ENCODE measurements around the gene FAM53A. TPM values are rescaled to one million over a fixed set of nuclear protein-coding genes. Genes with fewer than 3 reads are reported as not detected.

Gene FAM53A, protein sequence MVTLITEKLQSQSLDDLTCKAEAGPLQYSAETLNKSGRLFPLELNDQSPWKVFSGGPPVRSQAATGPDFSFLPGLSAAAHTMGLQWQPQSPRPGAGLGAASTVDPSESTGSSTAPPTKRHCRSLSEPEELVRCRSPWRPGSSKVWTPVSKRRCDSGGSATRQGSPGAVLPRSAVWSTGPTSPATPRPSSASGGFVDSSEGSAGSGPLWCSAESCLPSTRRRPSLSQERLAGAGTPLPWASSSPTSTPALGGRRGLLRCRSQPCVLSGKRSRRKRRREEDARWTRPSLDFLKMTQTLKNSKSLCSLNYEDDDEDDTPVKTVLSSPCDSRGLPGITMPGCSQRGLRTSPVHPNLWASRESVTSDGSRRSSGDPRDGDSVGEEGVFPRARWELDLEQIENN
- 1 to 10 TPM; 2.0 to 2.5 TPM for total RNA-seq

DNA sequence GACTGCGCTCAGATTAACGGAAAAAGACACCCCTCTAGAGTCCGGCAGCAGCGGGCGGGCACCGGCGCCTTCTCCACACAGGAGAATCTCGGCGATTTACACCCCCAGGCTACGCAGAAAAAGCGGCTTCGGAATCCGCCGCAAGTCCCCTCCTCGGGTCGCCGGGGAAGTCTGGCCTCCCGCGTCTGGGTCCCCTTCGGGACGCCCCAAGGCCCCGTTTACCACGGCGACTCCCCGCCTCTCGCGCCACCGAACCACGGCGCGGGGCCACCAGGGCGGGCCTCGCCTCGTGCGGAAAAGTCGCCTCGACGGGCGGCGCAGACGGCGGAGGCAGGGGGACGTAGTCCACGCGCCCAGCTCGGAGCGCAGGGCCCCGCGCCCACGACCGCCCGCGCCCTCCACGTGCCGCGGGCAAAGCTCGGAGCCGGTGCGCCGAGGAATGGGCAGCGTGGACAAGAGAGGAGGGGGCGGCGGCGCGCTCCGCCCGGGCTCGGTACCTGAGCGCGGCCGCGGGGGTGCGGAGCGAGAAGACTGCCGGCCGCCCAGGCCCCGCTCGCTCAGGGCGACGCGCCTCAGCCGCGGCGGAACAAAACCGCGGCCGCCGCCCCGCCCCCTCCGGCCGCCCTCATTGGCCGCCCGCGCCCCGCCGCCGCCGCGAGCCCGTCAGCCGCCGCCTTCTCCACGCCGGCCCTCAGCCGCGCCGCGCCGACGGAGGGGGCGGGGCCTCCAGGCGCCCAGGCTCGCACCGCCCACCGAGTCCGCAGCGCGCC is at the start of gene FAM53A:
TSS of gene FAM53A (minus strand) at position 578 of the 770 bp plus-strand sequence. CDS start 15,572 bp downstream, outside the sequence.
- POLR2A ChIA-PET = interaction anchor here (1.3 kb wide), 1 partner anchor 28 kb away, joined by 3 read pairs; the partner anchor contains the start of gene SLBP
- Mint-ChIP-seq H3K4me3 (peak within 1 kb of the TSS; percentile 69), H3K9me3 (ENCODE audit: low read depth) (no peaks in the 10 kb centered on the region), H3K4me1 (peaks cover 12% of the 10 kb centered on the region), H3K36me3 (ENCODE audit: low read depth) (no peaks in the 10 kb centered on the region), H3K27me3 (no peaks in the 10 kb centered on the region), H3K27ac (peak within 1 kb of the TSS; percentile 69)
- CTCF ChIA-PET = interaction anchor here (0.7 to 4.4 kb wide), 3 partner anchors 10 to 514 kb away, joined by 3 to 22 read pairs (median 6); no protein-coding TSS in a partner anchor
- DNase-seq (no peak), ATAC-seq (peak; percentile 96)
- intact Hi-C loops (cut with DNase I, micrococcal nuclease) = loop anchor here (1.0 to 10.0 kb wide), 11 partner anchors 28 to 899 kb away; partner anchors contain the start of genes SLBP (in 2 of the 2), FGFR3 (in 1 of the 2), LETM1 (in 1 of the 2) and MAEA (in 1 of the 2)

DNA sequence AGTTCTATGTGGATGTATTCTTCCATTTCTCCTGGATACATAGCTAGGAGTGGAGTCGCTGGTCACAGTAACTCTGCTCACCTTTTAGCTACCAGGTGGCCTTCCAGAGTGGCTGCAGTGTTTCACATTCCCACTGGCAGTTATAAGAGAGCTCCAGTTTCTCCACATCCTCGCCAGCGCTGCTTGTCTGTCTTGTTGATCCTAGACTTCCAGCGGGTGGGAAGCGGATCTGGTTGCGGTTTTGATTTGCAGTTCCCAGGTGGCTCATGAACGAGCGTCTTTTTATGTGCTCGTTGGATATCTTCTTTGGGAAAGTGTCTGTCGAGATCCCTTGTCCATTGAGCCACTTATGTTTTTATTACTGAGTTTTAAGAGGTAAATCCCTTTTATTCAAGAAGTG is 48.8 kb upstream of the FAM53A start:
- DNase-seq (no peak), ATAC-seq (no peak)
- Mint-ChIP-seq H3K4me3 (no peak overlapping the region), H3K36me3 (ENCODE audit: low read depth) (peaks cover 79% of the 10 kb centered on the region), H3K9me3 (ENCODE audit: low read depth) (no peaks in the 10 kb centered on the region), H3K27ac (no peak overlapping the region), H3K4me1 (peaks cover 33% of the 10 kb centered on the region), H3K27me3 (no peaks in the 10 kb centered on the region)
- intact Hi-C loops (cut with DNase I, micrococcal nuclease) = no loop called here
- ChIA-PET CTCF (interaction anchor here (0.8 kb wide), 1 partner anchor 65 kb away, joined by 3 read pairs; no protein-coding TSS in a partner anchor), POLR2A (interaction anchor here (0.8 kb wide), 1 partner anchor 12 kb away, joined by 3 read pairs; the partner anchor contains the start of genes TACC3 and TMEM129)

DNA sequence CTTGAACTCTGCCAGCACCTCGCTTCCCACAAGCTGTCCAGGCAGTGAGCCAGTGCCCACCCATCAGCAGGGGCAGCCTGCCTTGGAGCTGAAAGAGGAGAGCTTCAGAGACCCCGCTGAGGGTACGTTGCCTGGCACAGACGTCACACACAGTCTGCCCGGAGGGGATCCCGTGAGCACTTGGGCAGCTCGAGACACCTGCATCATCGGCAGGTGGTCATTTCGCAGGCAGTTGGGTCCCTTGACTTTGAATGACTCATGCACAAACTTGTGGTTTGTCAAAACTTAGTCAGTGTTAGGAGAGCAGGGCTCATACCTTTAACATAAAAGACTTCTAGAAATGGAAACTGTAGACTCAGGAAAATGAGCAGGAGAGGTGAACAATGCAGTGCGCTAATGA is 47.1 kb upstream of the FAM53A start:
- Mint-ChIP-seq H3K36me3 (ENCODE audit: low read depth) (peaks cover 78% of the 10 kb centered on the region), H3K9me3 (ENCODE audit: low read depth) (no peaks in the 10 kb centered on the region), H3K4me1 (peaks cover 48% of the 10 kb centered on the region), H3K27me3 (no peaks in the 10 kb centered on the region), H3K27ac (peak overlapping the region; percentile 33), H3K4me3 (no peak overlapping the region)
- ChIA-PET POLR2A (interaction anchor here (0.6 to 2.6 kb wide), 2 partner anchors 38 to 49 kb away, joined by 3 to 10 read pairs; no protein-coding TSS in a partner anchor), CTCF (interaction anchor here (2.8 to 13.1 kb wide), 2 partner anchors 12 to 38 kb away, joined by 19 to 196 read pairs; partner anchors contain the start of genes TACC3 and TMEM129)
- DNase-seq = peak; percentile 50
- intact Hi-C loops (cut with DNase I, micrococcal nuclease) = no loop called here
- ATAC-seq = peak; percentile 84

DNA sequence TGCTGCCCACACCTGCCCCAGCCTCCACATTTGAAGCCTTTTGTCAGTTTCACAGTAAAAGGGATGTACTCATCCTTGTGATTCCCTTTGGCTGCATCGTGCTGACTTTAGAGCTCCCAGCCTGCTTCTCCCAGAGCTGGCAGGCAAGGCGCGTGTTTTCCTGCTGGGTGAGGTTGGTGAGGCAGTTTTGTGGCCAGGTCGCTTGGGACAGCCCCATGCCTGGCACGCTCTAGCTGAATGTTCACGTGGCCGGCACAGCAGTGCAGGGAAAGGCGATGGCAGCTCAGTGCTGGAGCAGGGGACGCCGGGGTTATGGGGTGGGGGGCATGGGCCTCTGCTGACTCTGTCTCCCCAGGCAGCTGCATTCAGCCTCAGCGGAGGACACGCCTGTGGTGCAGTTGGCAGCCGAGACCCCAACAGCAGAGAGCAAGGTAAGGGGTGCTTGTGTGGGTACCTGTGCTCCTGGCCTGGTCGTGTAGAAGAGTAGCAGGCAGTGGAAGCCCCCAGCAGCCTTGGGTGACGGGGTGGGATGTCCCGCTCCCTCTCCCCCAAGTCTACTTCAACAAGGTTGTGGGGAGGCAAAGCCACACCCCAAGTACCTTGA is 46.5 kb upstream of the FAM53A start:
- ChIA-PET CTCF (interaction anchor here (0.7 to 13.1 kb wide), 11 partner anchors 11 to 124 kb away, joined by 3 to 196 read pairs (median 3); partner anchors contain the start of genes SLBP, TACC3 and TMEM129), POLR2A (interaction anchor here (0.6 to 2.6 kb wide), 2 partner anchors 37 to 48 kb away, joined by 3 to 10 read pairs; no protein-coding TSS in a partner anchor)
- Mint-ChIP-seq H3K9me3 (ENCODE audit: low read depth) (no peaks in the 10 kb centered on the region), H3K27me3 (no peaks in the 10 kb centered on the region), H3K27ac (no peak overlapping the region), H3K4me3 (no peak overlapping the region), H3K36me3 (ENCODE audit: low read depth) (peaks cover 75% of the 10 kb centered on the region), H3K4me1 (peaks cover 51% of the 10 kb centered on the region)
- ATAC-seq (no peak), DNase-seq (no peak)
- intact Hi-C loops (cut with DNase I, micrococcal nuclease) = no loop called here

DNA sequence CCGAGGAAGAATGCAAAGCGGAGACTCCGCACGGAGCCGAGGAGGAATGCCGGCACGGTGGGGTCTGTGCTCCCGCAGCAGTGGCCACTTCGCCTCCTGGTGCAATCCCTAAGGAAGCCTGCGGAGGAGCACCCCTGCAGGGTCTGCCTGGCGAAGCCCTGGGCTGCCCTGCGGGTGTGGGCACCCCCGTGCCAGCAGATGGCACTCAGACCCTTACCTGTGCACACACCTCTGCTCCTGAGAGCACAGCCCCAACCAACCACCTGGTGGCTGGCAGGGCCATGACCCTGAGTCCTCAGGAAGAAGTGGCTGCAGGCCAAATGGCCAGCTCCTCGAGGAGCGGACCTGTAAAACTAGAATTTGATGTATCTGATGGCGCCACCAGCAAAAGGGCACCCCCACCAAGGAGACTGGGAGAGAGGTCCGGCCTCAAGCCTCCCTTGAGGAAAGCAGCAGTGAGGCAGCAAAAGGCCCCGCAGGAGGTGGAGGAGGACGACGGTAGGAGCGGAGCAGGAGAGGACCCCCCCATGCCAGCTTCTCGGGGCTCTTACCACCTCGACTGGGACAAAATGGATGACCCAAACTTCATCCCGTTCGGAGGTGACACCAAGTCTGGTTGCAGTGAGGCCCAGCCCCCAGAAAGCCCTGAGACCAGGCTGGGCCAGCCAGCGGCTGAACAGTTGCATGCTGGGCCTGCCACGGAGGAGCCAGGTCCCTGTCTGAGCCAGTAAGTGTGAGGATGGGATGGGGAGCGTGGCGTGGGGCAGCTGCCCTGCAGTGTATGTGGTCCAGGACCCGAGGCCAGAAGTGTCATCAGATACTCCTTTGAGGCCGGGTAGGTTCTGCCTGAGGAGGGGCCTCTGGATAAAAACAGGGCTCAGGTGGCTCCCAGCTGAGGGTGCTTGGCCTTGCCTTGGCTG is 44.2 kb upstream of the FAM53A start:
- H3K27ac Mint-ChIP-seq = no peak overlapping the region
- ChIA-PET POLR2A (interaction anchor here (0.6 to 2.6 kb wide), 2 partner anchors 35 to 120 kb away, joined by 5 to 10 read pairs; no protein-coding TSS in a partner anchor), CTCF (interaction anchor here (0.9 to 13.1 kb wide), 6 partner anchors 14 to 47 kb away, joined by 3 to 196 read pairs (median 5); no protein-coding TSS in a partner anchor)
- intact Hi-C loops (cut with DNase I, micrococcal nuclease) = no loop called here
- peaks cover 85% of the 10 kb centered on the region for H3K36me3 Mint-ChIP-seq (ENCODE audit: low read depth)
- H3K9me3 Mint-ChIP-seq (ENCODE audit: low read depth) = no peaks in the 10 kb centered on the region
- no peak for DNase-seq
- no peaks in the 10 kb centered on the region for H3K27me3 Mint-ChIP-seq
- H3K4me3 Mint-ChIP-seq = no peak overlapping the region
- no peak for ATAC-seq
- peaks cover 69% of the 10 kb centered on the region for H3K4me1 Mint-ChIP-seq

DNA sequence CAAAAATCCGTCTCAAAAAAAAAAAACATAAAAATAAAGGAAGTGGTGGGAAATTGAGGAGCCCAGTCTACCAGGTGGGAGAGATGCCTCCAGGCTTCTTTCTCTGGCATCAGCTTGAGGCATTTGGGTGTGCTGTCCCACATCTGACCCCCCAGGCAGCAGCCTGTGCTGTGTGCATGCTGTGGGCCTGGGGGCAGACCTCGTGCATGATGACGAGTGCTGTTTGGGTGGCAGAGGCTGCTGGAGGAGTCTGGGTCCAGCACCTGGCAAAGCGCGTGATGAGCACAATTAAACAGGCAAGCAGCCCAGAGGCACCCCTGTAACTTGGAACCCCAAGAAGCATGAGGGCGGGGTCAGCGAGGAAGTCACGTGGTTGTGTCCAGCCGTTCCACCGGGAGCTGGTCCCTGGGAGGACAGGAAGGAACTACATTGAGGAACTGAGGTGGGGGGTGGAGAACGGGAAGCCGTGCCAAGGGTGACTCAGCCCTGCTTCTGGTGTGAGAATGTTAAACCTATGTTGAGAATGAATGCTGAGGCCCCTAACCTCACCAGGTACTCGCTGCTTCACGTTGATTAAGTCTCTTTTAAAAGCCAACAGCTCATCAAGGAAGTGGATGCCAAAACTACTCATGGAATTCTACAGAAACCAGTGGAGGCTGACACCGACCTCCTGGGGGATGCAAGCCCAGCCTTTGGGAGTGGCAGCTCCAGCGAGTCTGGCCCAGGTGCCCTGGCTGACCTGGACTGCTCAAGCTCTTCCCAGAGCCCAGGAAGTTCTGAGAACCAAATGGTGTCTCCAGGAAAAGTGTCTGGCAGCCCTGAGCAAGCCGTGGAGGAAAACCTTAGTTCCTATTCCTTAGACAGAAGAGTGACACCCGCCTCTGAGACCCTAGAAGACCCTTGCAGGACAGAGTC is 43.3 kb upstream of the FAM53A start:
- no peak for ATAC-seq
- no peak for DNase-seq
- H3K9me3 Mint-ChIP-seq (ENCODE audit: low read depth) = no peaks in the 10 kb centered on the region
- ChIA-PET CTCF (interaction anchor here (0.9 to 13.1 kb wide), 10 partner anchors 13 to 44 kb away, joined by 3 to 196 read pairs (median 4); no protein-coding TSS in a partner anchor), POLR2A (interaction anchor here (0.6 to 1.3 kb wide), 2 partner anchors 34 to 120 kb away, joined by 4 to 5 read pairs; no protein-coding TSS in a partner anchor)
- H3K36me3 Mint-ChIP-seq (ENCODE audit: low read depth) = peaks cover 85% of the 10 kb centered on the region
- H3K4me1 Mint-ChIP-seq = peaks cover 79% of the 10 kb centered on the region
- H3K4me3 Mint-ChIP-seq = no peak overlapping the region
- intact Hi-C loops (cut with DNase I, micrococcal nuclease) = loop anchor here in 1 of 2 experiments (2.0 kb wide), 1 partner anchor 15 kb away; the partner anchor contains the start of gene SLBP
- no peaks in the 10 kb centered on the region for H3K27me3 Mint-ChIP-seq
- H3K27ac Mint-ChIP-seq = no peak overlapping the region

DNA sequence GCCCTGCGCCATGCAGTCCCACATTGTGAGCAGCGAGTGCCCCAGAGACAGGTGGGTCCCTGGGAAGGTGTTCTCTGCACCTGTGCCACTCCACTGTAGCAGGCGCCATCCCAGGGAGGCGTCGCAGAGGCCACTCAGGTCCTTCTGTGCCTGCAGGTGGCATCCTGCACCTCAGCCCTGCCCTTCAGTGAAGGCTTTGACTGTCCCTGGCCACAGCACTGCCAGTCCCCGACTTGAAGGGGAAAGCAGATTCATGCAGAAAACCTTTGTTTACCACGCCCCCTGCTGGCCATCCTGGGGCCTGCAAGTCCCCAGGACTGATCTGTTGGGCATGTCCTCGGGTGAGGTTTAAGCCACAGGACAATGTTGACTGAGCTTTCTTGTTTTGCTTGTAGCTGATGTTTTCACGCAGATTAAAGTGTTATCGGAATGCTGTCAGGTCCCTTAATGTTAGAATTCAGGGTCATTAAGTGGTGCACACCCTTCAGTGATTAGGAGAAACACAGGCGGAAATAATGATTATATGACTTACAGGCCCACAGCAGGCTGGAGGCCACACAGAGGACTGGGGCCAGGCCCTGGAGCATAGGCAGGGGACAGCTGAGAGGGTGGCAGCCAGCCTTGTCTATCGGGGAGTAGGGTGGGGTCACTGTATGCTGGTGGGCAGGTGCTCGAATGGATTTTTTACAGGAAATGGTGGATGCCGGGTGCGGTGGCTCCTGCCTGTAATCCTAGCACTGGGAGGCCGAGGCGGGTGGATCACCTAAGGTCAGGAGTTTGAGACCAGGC is 42.2 kb upstream of the FAM53A start:
- peak overlapping the region; percentile 69 for H3K27ac Mint-ChIP-seq
- ATAC-seq (peak; percentile 10), DNase-seq (peak; percentile 93)
- peaks cover 76% of the 10 kb centered on the region for H3K4me1 Mint-ChIP-seq
- H3K27me3 Mint-ChIP-seq = no peaks in the 10 kb centered on the region
- peaks cover 82% of the 10 kb centered on the region for H3K36me3 Mint-ChIP-seq (ENCODE audit: low read depth)
- H3K4me3 Mint-ChIP-seq = no peak overlapping the region
- intact Hi-C loops (cut with DNase I, micrococcal nuclease) = loop anchor here (1.0 to 2.0 kb wide), 2 partner anchors 14 to 33 kb away; partner anchors contain the start of gene SLBP (in 1 of the 2)
- POLR2A ChIA-PET = interaction anchor here (1.1 to 1.3 kb wide), 3 partner anchors 16 to 33 kb away, joined by 3 to 5 read pairs (median 4); no protein-coding TSS in a partner anchor
- no peaks in the 10 kb centered on the region for H3K9me3 Mint-ChIP-seq (ENCODE audit: low read depth)
- CTCF ChIA-PET = interaction anchor here (0.6 to 13.1 kb wide), 10 partner anchors 17 to 814 kb away, joined by 3 to 196 read pairs (median 4); no protein-coding TSS in a partner anchor

DNA sequence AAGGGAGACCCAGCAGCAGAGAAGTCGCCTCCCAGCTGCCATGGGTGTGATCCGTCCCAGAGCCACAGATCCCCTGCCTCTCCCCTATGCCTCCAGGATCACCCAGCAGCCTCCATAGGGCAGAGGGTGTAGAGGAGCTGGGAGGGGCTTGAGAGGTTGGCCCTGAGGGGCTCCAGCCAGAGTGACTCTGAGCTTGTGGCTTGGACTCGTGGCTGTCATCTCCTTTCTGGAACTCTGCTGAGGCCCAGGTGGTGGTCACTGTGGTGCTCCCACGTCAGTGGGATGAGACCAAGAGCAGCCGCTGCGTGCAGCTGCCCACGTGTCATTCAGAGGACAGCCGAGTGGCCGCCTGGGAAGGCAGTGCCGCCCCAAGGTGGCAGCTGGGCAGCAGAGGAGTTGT is 41.4 kb upstream of the FAM53A start:
- Mint-ChIP-seq H3K4me1 (peaks cover 68% of the 10 kb centered on the region), H3K4me3 (no peak overlapping the region), H3K9me3 (ENCODE audit: low read depth) (no peaks in the 10 kb centered on the region), H3K27me3 (no peaks in the 10 kb centered on the region), H3K36me3 (ENCODE audit: low read depth) (peaks cover 76% of the 10 kb centered on the region), H3K27ac (peak overlapping the region; percentile 51)
- no peak for ATAC-seq
- POLR2A ChIA-PET = interaction anchor here (0.6 to 1.2 kb wide), 3 partner anchors 15 to 32 kb away, joined by 3 to 5 read pairs (median 4); no protein-coding TSS in a partner anchor
- intact Hi-C loops (cut with DNase I, micrococcal nuclease) = no loop called here
- DNase-seq = peak; percentile 1
- CTCF ChIA-PET = interaction anchor here (0.6 to 13.1 kb wide), 6 partner anchors 16 to 815 kb away, joined by 3 to 196 read pairs (median 4); no protein-coding TSS in a partner anchor
